ENCODE results near the gene TCF12.
A peak's percentile ranks its signal among the peaks of the same experiment; 100 is the strongest.

Gene TCF12

DNA sequence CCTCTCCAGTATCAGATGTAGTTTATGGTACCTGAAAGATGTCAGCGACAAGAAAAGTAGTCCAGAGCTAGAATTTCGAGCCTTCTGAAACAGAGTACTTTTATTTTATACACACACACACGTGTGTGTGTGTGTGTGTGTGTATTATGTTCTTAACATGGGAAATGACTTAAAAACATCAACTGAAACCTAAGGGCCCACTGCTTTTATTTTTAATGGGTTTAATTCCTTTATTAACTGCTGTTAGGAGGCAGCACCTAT, 1.9 kb downstream of the TCF12 start:
- DNase-seq (ENCODE audit: low read depth), result no peak
- peak overlapping the region; percentile 67 for H3K4me3 ChIP-seq (ENCODE audit: low read depth, low read length)
- TF ChIP-seq, protein P1, sequence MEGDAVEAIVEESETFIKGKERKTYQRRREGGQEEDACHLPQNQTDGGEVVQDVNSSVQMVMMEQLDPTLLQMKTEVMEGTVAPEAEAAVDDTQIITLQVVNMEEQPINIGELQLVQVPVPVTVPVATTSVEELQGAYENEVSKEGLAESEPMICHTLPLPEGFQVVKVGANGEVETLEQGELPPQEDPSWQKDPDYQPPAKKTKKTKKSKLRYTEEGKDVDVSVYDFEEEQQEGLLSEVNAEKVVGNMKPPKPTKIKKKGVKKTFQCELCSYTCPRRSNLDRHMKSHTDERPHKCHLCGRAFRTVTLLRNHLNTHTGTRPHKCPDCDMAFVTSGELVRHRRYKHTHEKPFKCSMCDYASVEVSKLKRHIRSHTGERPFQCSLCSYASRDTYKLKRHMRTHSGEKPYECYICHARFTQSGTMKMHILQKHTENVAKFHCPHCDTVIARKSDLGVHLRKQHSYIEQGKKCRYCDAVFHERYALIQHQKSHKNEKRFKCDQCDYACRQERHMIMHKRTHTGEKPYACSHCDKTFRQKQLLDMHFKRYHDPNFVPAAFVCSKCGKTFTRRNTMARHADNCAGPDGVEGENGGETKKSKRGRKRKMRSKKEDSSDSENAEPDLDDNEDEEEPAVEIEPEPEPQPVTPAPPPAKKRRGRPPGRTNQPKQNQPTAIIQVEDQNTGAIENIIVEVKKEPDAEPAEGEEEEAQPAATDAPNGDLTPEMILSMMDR (IDR thresholded peaks at IDR 0.05; ENCODE audit: control insufficient read depth, extremely low read depth, insufficient read depth), result no peak

DNA sequence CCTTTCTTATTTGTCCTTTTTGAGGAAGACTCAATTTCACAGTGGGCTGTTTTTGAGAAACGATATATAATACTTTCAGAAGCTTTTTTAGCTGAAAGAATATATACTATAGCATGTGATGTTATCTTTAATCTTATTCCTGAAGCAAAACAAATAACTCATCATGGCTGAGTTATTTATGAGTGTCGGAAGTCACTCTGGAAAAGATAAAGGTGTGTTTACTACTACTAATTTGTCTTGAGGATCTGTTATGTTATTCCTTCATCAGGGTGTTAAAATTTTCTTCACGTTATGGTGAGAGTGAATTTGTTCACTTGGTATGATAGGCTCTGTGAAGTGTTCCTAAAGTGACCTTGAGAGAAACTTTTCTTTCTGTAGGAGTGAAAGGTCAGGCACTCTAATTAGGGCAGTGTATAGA, 4.7 kb downstream of the TCF12 start:
- TF ChIP-seq, protein P1 (IDR thresholded peaks at IDR 0.05; ENCODE audit: control insufficient read depth, extremely low read depth, insufficient read depth), result no peak
- DNase-seq (ENCODE audit: low read depth), result no peak
- no peak overlapping the region for H3K4me3 ChIP-seq (ENCODE audit: low read depth, low read length)

DNA sequence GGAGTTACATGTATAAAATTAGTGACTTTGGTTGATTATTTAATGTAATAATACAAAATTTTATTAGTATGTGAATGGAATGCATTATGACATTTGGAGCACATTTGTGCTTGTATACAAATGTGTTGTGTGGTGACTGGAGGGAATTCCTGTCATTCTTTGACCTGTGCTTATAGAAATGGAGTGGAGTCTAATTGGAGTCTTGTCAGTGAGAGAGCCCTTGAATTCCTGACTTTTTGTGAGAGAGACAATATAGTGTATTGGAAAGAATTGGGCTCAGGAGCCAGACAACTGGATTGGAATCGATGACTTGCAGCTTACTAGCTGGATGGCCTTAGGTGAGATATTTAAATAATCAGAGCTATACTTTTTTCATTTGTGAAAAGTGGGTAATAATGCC, 9.4 kb downstream of the TCF12 start:
- H3K4me3 ChIP-seq (ENCODE audit: low read depth, low read length), result no peak overlapping the region
- DNase-seq (ENCODE audit: low read depth), result no peak
- TF ChIP-seq, protein P1 (IDR thresholded peaks at IDR 0.05; ENCODE audit: control insufficient read depth, extremely low read depth, insufficient read depth), result no peak

DNA sequence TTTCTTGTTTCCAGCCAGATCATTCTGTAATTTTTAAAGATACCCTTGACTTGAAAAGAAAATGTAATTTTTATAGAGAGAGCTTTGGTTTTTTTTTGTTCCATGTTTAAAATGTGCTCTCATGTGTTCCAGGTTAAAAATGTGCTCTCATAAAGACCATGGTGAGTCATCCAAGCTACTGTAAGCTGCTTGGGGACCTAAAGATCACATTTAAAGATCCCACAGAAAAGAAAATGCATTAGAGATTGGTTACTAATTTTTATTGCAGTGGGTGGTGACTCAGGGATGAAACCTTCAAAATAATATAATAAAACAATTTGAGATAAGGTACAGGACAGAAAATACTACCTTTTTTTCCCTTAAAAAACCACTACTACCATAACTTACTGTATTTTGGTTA, 11.0 kb downstream of the TCF12 start:
- TF ChIP-seq, protein P1 (IDR thresholded peaks at IDR 0.05; ENCODE audit: control insufficient read depth, extremely low read depth, insufficient read depth), result no peak
- no peak for DNase-seq (ENCODE audit: low read depth)

DNA sequence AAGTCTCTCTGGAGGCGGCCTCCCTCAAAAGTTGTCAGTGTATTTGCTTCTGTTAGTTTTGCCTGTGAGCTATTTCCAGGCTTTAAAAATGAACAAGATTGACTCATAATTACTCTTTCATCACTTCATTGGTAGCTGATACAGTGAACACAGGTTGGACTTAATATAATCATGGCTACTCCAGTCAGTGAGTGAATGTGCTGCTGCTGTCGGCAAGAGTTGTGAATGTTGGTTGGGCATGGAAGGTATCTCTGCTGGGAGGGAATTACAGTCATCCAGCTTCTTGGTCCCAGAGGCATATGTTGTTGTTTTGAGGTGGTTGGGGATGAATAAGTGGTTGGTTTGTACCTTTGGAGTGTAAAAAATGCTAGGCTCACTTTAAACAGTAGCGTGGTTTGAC, 11.5 kb downstream of the TCF12 start:
- TF ChIP-seq, protein P1 (IDR thresholded peaks at IDR 0.05; ENCODE audit: control insufficient read depth, extremely low read depth, insufficient read depth), result no peak
- H3K4me3 ChIP-seq (ENCODE audit: low read depth, low read length), result no peak overlapping the region
- no peak for DNase-seq (ENCODE audit: low read depth)

More for the DNA sequence above, 11.0 kb downstream of the TCF12 start:
- no peak overlapping the region for H3K4me3 ChIP-seq (ENCODE audit: low read depth, low read length)

DNA sequence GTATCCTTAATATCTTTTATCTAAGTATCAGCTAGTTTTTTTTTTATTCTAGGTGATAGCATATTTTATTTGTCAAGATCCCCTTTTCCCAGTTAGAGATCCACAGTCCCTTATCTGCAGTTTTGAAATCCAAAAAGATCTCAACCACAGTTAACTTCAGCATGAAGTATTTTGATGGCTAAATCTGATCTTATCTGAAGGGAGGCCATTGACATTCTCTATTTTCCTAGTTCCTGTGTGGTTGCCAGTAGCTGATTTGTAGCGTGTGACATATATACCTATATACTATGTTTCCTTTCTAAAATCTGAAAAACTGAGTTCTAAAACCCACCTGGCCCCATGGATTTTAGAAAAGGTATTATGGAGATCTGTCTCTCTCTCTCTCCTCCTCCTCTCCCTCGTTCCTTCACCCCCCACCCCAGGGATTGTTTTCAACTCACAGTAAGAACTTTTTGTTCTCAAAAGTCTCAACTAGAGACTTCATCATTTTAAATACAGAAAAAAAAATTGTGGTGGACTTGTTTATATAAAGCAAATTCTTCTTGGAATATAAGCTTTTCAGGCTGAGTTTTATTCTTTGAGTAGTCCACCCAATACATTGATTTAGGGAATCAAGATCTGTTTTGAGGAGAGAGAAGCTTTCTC, 12.3 kb downstream of the TCF12 start:
- TF ChIP-seq, protein P1 (IDR thresholded peaks at IDR 0.05; ENCODE audit: control insufficient read depth, extremely low read depth, insufficient read depth), result no peak
- no peak overlapping the region for H3K4me3 ChIP-seq (ENCODE audit: low read depth, low read length)
- DNase-seq (ENCODE audit: low read depth), result no peak
